Gastrocnemius medialis (tissue), 4 donors: ENCODE results near the gene CRYGN.

ENCODE experiments used
- POLR2A ChIP-seq, 2 donors: fragments of 450-650 bp; IDR thresholded peaks; one replicate each; pipeline ENCODE4 v1.6.1; 2017; ENCODE audit warnings: antibody characterized with exemption in 2 of 2, mild to moderate bottlenecking in 2 of 2, moderate library complexity in 2 of 2
- TF ChIP-seq, protein P1 (sequence below), 5 experiments: fragments of 450-650 bp in 3 of 5; fragments of 200-600 bp in 2 of 5; sonication (generic) in 2 of 5; IDR thresholded peaks in 4 of 5; conservative IDR thresholded peaks in 1 of 5; 1 replicate in 4 of 5; 2 replicates in 1 of 5; pipeline ENCODE4 v1.5.1; 2016 to 2019; ENCODE audit warnings: antibody characterized with exemption in 5 of 5, mild to moderate bottlenecking in 3 of 5, moderate library complexity in 3 of 5

DNA sequence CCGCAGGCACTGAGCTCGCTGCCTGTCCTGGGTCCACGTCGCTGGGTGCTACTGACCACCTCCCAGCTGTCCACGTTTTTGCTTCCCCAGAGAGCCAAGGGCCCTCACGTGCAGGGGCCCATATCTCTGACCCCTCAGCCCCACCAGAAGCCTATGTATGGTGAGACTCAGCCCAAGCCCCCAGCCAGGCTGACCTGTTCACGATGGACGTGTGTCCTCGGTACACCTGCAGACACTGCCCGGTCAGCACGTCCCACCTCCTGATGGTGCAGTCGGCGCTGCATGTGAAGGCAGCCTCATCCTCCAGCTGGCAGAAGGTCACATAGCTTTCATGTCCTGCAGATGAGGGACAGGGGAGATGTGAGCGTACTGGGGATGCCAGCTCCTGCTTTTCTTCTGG is 40.0 kb downstream of the CRYGN start:
- TF ChIP-seq, protein P1, sequence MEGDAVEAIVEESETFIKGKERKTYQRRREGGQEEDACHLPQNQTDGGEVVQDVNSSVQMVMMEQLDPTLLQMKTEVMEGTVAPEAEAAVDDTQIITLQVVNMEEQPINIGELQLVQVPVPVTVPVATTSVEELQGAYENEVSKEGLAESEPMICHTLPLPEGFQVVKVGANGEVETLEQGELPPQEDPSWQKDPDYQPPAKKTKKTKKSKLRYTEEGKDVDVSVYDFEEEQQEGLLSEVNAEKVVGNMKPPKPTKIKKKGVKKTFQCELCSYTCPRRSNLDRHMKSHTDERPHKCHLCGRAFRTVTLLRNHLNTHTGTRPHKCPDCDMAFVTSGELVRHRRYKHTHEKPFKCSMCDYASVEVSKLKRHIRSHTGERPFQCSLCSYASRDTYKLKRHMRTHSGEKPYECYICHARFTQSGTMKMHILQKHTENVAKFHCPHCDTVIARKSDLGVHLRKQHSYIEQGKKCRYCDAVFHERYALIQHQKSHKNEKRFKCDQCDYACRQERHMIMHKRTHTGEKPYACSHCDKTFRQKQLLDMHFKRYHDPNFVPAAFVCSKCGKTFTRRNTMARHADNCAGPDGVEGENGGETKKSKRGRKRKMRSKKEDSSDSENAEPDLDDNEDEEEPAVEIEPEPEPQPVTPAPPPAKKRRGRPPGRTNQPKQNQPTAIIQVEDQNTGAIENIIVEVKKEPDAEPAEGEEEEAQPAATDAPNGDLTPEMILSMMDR (IDR thresholded peaks at IDR 0.05 in 4 of 5, conservative IDR thresholded peaks at IDR 0.05 in 1 of 5), result no peak
- TF ChIP-seq POLR2A (IDR thresholded peaks at IDR 0.05), result no peak
